PFSK-1 (cell line): Measurements from ENCODE around the gene MCM5.

Experiments
- FOXP2 ChIP-seq: optimal IDR thresholded peaks from 2 replicates; pipeline ENCODE3; 2011; ENCODE audit warnings: borderline replicate concordance, control low read depth, inconsistent platforms; ENCODE audit not compliant: insufficient read depth; ENCODE audit errors: extremely low read length, extremely low read depth
- POLR2AphosphoS5 ChIP-seq: IDR thresholded peaks from 2 replicates; pipeline ENCODE4 v1.6.1; 2012; ENCODE audit warnings: low read depth, mild to moderate bottlenecking, control low read depth, low read length, moderate library complexity
- SIN3A ChIP-seq: IDR thresholded peaks from 2 replicates; pipeline ENCODE4 v1.6.1; 2012; ENCODE audit warnings: mild to moderate bottlenecking, low read length, moderate library complexity, borderline replicate concordance; ENCODE audit not compliant: insufficient read depth
- TAF1 ChIP-seq: IDR thresholded peaks from 2 replicates; pipeline ENCODE4 v1.6.1; 2012; ENCODE audit warnings: low read length, control low read depth, borderline replicate concordance; ENCODE audit not compliant: insufficient read depth
- TF ChIP-seq, protein P1 (sequence below), 2 experiments: IDR thresholded peaks; 2 replicates each; pipeline versions ENCODE4 v1.6.1 to v1.8.0; 2011 to 2012; ENCODE audit warnings: low read depth in 2 of 2, low read length in 2 of 2, control low read depth in 1 of 2, inconsistent platforms in 1 of 2, mild to moderate bottlenecking in 1 of 2, moderate library complexity in 1 of 2; ENCODE audit not compliant: insufficient read depth in 1 of 2

DNA sequence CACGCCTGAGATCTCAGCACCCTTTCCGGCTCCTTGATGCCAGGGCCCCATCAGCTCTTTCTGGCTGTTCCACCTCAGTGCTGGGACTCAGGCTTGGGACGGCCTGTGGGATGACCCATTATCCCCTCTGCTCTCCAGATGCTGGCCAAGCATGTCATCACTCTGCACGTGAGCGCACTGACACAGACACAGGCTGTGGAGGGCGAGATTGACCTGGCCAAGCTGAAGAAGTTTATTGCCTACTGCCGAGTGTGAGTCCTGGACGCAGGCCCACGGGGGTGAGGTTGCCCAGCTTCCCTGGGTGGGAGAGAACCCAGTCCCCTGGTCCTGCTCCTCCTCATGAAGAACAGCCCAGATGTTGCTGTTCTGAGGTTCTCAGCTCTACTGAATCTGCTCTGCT lies 17.7 kb downstream of the MCM5 start:
- TF ChIP-seq, protein P1, sequence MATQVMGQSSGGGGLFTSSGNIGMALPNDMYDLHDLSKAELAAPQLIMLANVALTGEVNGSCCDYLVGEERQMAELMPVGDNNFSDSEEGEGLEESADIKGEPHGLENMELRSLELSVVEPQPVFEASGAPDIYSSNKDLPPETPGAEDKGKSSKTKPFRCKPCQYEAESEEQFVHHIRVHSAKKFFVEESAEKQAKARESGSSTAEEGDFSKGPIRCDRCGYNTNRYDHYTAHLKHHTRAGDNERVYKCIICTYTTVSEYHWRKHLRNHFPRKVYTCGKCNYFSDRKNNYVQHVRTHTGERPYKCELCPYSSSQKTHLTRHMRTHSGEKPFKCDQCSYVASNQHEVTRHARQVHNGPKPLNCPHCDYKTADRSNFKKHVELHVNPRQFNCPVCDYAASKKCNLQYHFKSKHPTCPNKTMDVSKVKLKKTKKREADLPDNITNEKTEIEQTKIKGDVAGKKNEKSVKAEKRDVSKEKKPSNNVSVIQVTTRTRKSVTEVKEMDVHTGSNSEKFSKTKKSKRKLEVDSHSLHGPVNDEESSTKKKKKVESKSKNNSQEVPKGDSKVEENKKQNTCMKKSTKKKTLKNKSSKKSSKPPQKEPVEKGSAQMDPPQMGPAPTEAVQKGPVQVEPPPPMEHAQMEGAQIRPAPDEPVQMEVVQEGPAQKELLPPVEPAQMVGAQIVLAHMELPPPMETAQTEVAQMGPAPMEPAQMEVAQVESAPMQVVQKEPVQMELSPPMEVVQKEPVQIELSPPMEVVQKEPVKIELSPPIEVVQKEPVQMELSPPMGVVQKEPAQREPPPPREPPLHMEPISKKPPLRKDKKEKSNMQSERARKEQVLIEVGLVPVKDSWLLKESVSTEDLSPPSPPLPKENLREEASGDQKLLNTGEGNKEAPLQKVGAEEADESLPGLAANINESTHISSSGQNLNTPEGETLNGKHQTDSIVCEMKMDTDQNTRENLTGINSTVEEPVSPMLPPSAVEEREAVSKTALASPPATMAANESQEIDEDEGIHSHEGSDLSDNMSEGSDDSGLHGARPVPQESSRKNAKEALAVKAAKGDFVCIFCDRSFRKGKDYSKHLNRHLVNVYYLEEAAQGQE (IDR thresholded peaks at IDR 0.05; ENCODE audit: insufficient read depth in 1 of 2, low read depth in 2 of 2, low read length in 2 of 2): no peak
- TF ChIP-seq TAF1 (no peak), FOXP2 (no peak), POLR2AphosphoS5 (no peak), SIN3A (no peak)
